Adrenal gland (tissue), 12 donors: Measurements from ENCODE around the gene CAMTA1. TPM values are rescaled to one million over a fixed set of nuclear protein-coding genes. Genes with fewer than 3 reads are reported as not detected.

Experiments
- DNase-seq, 7 donors: peaks; one replicate each; pipeline ENCODE4 v3.0.0-alpha.2; 2019 to 2020
- H3K27ac ChIP-seq, 5 donors: fragments of 200-600 bp; sonication (generic) in 4 of 5; 1 replicate in 3 of 5; 2 replicates in 2 of 5; pipeline versions ENCODE4 v1.5.1 to v1.8.0; 2016 to 2020; ENCODE audit warnings: mild to moderate bottlenecking in 1 of 5
- H3K27me3 ChIP-seq: fragments of 200-600 bp; 2 replicates; pipeline ENCODE4 v1.8.0; 2021
- H3K36me3 ChIP-seq, 2 donors: fragments of 200-600 bp; replicated peaks in 1 of 2; 1 replicate in 1 of 2; 2 replicates in 1 of 2; pipeline versions ENCODE4 v1.5.1 to v1.8.0; 2018 to 2022
- H3K4me1 ChIP-seq, 2 donors: fragments of 200-600 bp; replicated peaks in 1 of 2; 1 replicate in 1 of 2; 2 replicates in 1 of 2; pipeline versions ENCODE4 v1.5.1 to v1.8.0; 2018 to 2021
- H3K4me3 ChIP-seq, 4 donors: fragments of 200-600 bp; sonication (generic) in 3 of 4; one replicate each; pipeline ENCODE4 v1.5.1; 2016 to 2018
- H3K9me3 ChIP-seq, 3 donors: fragments of 200-600 bp; sonication (generic) in 1 of 3; replicated peaks in 1 of 3; 1 replicate in 2 of 3; 2 replicates in 1 of 3; pipeline versions ENCODE4 v1.5.1 to v1.8.0; 2016 to 2021
- CTCF ChIP-seq, 6 experiments: fragments of 450-650 bp in 4 of 6; fragments of 200-600 bp in 2 of 6; sonication (generic) in 1 of 6; IDR thresholded peaks; 1 replicate in 5 of 6; 2 replicates in 1 of 6; pipeline versions ENCODE4 v1.5.1 to v1.8.0; 2016 to 2021; ENCODE audit warnings: antibody characterized with exemption in 6 of 6, mild to moderate bottlenecking in 2 of 6, moderate library complexity in 1 of 6
- POLR2A ChIP-seq, 2 donors: fragments of 450-650 bp; IDR thresholded peaks; one replicate each; pipeline ENCODE4 v1.6.1; 2017; ENCODE audit warnings: antibody characterized with exemption in 2 of 2, mild to moderate bottlenecking in 2 of 2, moderate library complexity in 1 of 2
- WGBS, 4 donors: extraction: QIAGEN DNeasy Blood & Tissue Kit in 2 of 4; methylation state at CpG; one replicate each; pipeline versions ENCODE4 v1.1.5 to v1.1.7; 2013 to 2017; 5-methylcytosine and 5-hydroxymethylcytosine counted together
- intact Hi-C, 2 donors: fragments of 100-400 bp; cut with DNase I; formaldehyde crosslinking; loops; one replicate each; pipeline versions ENCODE4 v1.14.1 to v1.15.0; 2022 to 2023
- polyA plus RNA-seq, 3 donors: library from polyadenylated mRNA; stranded (reverse); fragments of 200-250 nt in 2 of 3; fragments of 350-450 nt in 1 of 3; fragmentation: Illumina TruSeq in 1 of 3; extraction: RNeasy Lipid Tissue Mini Kit (QIAGEN cat#74804) in 1 of 3; gene quantifications; one replicate each; pipeline ENCODE4 v1.2.3, GENCODE V29; 2013 to 2014
- total RNA-seq, 9 donors: library from RNA; depleted of rRNA in 4 of 9; stranded (reverse); fragments of >200 nt in 4 of 9; fragments of 120-200 nt in 1 of 9; fragmentation: NEBNext Ultra II Directional in 1 of 9; extraction: Animal tissue kit (Norgen Biotek cat#: 25700) in 1 of 9; gene quantifications; one replicate each; pipeline versions ENCODE4 v1.1.0 to v1.2.4, GENCODE V29; 2013 to 2023
- donor health status: healthy with polysubstance abuse.
- donor health status: Bipolar disorder and iron deficiency.
- donor health status: DM: yes; HTN: yes; CAD: no.
- donor health status: DM: no; HTN: no; CAD: no.
- donor health status: DM: no; HTN: no; CAD: no.
- donor health status: DM: yes; HTN: yes; CAD: no.

CAMTA1 gene
- total and polyA plus RNA-seq, 12 donors = 62.9 to 141 (median 96.9) TPM

GRCh38 chr1:6771441-6771769 is 13.8 kb upstream of the CAMTA1 start:
- no peak for TF ChIP-seq CTCF (IDR thresholded peaks at IDR 0.05)
- no peak for TF ChIP-seq POLR2A (IDR thresholded peaks at IDR 0.05)
- Histone ChIP-seq H3K27ac (no peak overlapping the region), H3K9me3 (no peaks in the 10 kb centered on the region), H3K4me3 (no peak overlapping the region), H3K4me1 (no peaks in the 10 kb centered on the region), H3K36me3 (no peaks in the 10 kb centered on the region), H3K27me3 (no peaks in the 10 kb centered on the region)
- 52 to 71% (median 69%) methylated on average over 7 of the region's 7 CpGs for WGBS, 4 donors
- intact Hi-C loops = no loop called here
- DNase-seq = no peak

- no peak overlapping the region for H3K4me3 ChIP-seq
- TF ChIP-seq CTCF (IDR thresholded peaks at IDR 0.05) = no peak
- no peak for TF ChIP-seq POLR2A (IDR thresholded peaks at IDR 0.05)
- WGBS, 4 donors = 81 to 92% (median 83%) methylated on average over 1 of the region's 1 CpG
- no peak for DNase-seq
- intact Hi-C loops = no loop called here
- H3K9me3 ChIP-seq = no peaks in the 10 kb centered on the region
- no peaks in the 10 kb centered on the region for H3K36me3 ChIP-seq
- H3K4me1 ChIP-seq = no peaks in the 10 kb centered on the region
- H3K27me3 ChIP-seq = no peaks in the 10 kb centered on the region
- no peak overlapping the region for H3K27ac ChIP-seq
Measured at GRCh38 chr1:6774381-6774780, 10.9 kb upstream of the CAMTA1 start.

- H3K9me3 ChIP-seq = no peaks in the 10 kb centered on the region
- WGBS, 4 donors = 91 to 97% (median 95%) methylated on average over 7 to 8 of the region's 8 CpGs
- H3K4me3 ChIP-seq = no peak overlapping the region
- no peaks in the 10 kb centered on the region for H3K36me3 ChIP-seq
- DNase-seq = no peak
- intact Hi-C loops = no loop called here
- no peaks in the 10 kb centered on the region for H3K4me1 ChIP-seq
- TF ChIP-seq CTCF (IDR thresholded peaks at IDR 0.05) (no peak), POLR2A (IDR thresholded peaks at IDR 0.05) (no peak)
- H3K27me3 ChIP-seq = no peaks in the 10 kb centered on the region
- H3K27ac ChIP-seq = no peak overlapping the region
Measured at GRCh38 chr1:6775261-6776043, 9.8 kb upstream of the CAMTA1 start.

GRCh38 chr1:6776389-6776788 is 8.9 kb upstream of the CAMTA1 start:
- Histone ChIP-seq H3K36me3 (no peaks in the 10 kb centered on the region), H3K27ac (no peak overlapping the region), H3K9me3 (no peaks in the 10 kb centered on the region), H3K4me3 (no peak overlapping the region), H3K27me3 (no peaks in the 10 kb centered on the region), H3K4me1 (no peaks in the 10 kb centered on the region)
- WGBS, 4 donors = 86 to 93% (median 90%) methylated on average over 2 of the region's 2 CpGs
- DNase-seq = no peak
- intact Hi-C loops = no loop called here
- TF ChIP-seq POLR2A (IDR thresholded peaks at IDR 0.05) (no peak), CTCF (IDR thresholded peaks at IDR 0.05) (no peak)
